NCI-H510A (cell line): Measurements from ENCODE around the gene TNFAIP1.
"Not testable (repeated sequence)": the region's sequence is repeated elsewhere in the genome, so short reads cannot be mapped to it uniquely, and the experiment has no call there.

Experiments
- DNase-seq: peaks from one replicate; lab custom pipeline; 2025; lab: John Stamatoyannopoulos, UW

The TNFAIP1 gene

GRCh38 chr17:28324781-28325180, 10.8 kb upstream of the TNFAIP1 start:
- no peak for DNase-seq

GRCh38 chr17:28325211-28325610, 10.3 kb upstream of the TNFAIP1 start:
- DNase-seq, result no peak

- peak; percentile 77 for DNase-seq
Measured at GRCh38 chr17:28326114-28326513, 9.4 kb upstream of the TNFAIP1 start.

- no peak for DNase-seq
Measured at GRCh38 chr17:28327031-28327607, 8.4 kb upstream of the TNFAIP1 start.

GRCh38 chr17:28327709-28328108, 7.9 kb upstream of the TNFAIP1 start:
- no peak for DNase-seq

- no peak for DNase-seq
Measured at GRCh38 chr17:28328325-28328724, 7.2 kb upstream of the TNFAIP1 start.

- no peak for DNase-seq
Measured at GRCh38 chr17:28330671-28331070, 4.9 kb upstream of the TNFAIP1 start.

- DNase-seq, result no peak
Measured at GRCh38 chr17:28331891-28332420, 3.6 kb upstream of the TNFAIP1 start.

GRCh38 chr17:28333083-28333746, 2.3 kb upstream of the TNFAIP1 start:
- no peak for DNase-seq

- no peak for DNase-seq
Measured at GRCh38 chr17:28334171-28334570, 1.4 kb upstream of the TNFAIP1 start.

GRCh38 chr17:28334666-28335200, 828 bp upstream of the TNFAIP1 start:
- DNase-seq, result no peak

- DNase-seq, result peak; percentile 75
Measured at GRCh38 chr17:28335959-28336871, 654 bp downstream of the TNFAIP1 start.

- DNase-seq, result no peak
Measured at GRCh38 chr17:28338056-28338768, 2.7 kb downstream of the TNFAIP1 start.

GRCh38 chr17:28338769-28339212, 3.2 kb downstream of the TNFAIP1 start:
- DNase-seq, result not testable (repeated sequence)

GRCh38 chr17:28339431-28339830, 3.9 kb downstream of the TNFAIP1 start:
- no peak for DNase-seq

- DNase-seq, result no peak
Measured at GRCh38 chr17:28340374-28340773, 4.8 kb downstream of the TNFAIP1 start.

- DNase-seq, result no peak
Measured at GRCh38 chr17:28341516-28341915, 6.0 kb downstream of the TNFAIP1 start.

GRCh38 chr17:28342313-28342712, 6.8 kb downstream of the TNFAIP1 start:
- DNase-seq, result no peak

- DNase-seq, result peak; percentile 72
Measured at GRCh38 chr17:28343491-28343932, 8.0 kb downstream of the TNFAIP1 start.

- DNase-seq, result no peak
Measured at GRCh38 chr17:28344011-28344410, 8.4 kb downstream of the TNFAIP1 start.

GRCh38 chr17:28344435-28344901, 8.9 kb downstream of the TNFAIP1 start:
- no peak for DNase-seq
